Stimulated activated memory B cell treated with anti-CD40 and anti-IgM and Interleukin-4, amounts not matched to agents 10 μg/mL and 1 μg/mL and 100 μg/mL, for 72 hours (primary cell): ENCODE results near the gene IDNK.
"Not testable (repeated sequence)": the region's sequence is repeated elsewhere in the genome, so short reads cannot be mapped to it uniquely, and the experiment has no call there.

Experiments used
- ATAC-seq: fragments of 150-1000 bp; cut with Tn5 transposase; 2 replicates; pipeline ENCODE4 v1.10.0; 2021
- H3K27ac Mint-ChIP-seq: one replicate; pipeline ENCODE4 v1.8.0; 2022; ENCODE audit warnings: mild to moderate bottlenecking, mixed read lengths
- H3K27me3 Mint-ChIP-seq: one replicate; pipeline ENCODE4 v1.8.0; 2022; ENCODE audit warnings: mixed read lengths
- H3K36me3 Mint-ChIP-seq: one replicate; pipeline ENCODE4 v1.8.0; 2022; ENCODE audit warnings: mixed read lengths
- H3K4me1 Mint-ChIP-seq: one replicate; pipeline ENCODE4 v1.8.0; 2022; ENCODE audit warnings: mixed read lengths
- H3K4me3 Mint-ChIP-seq: one replicate; pipeline ENCODE4 v1.8.0; 2022; ENCODE audit warnings: mild to moderate bottlenecking, moderate library complexity, mixed read lengths
- H3K9me3 Mint-ChIP-seq: one replicate; pipeline ENCODE4 v1.8.0; 2022; ENCODE audit warnings: mixed read lengths

The IDNK gene

DNA sequence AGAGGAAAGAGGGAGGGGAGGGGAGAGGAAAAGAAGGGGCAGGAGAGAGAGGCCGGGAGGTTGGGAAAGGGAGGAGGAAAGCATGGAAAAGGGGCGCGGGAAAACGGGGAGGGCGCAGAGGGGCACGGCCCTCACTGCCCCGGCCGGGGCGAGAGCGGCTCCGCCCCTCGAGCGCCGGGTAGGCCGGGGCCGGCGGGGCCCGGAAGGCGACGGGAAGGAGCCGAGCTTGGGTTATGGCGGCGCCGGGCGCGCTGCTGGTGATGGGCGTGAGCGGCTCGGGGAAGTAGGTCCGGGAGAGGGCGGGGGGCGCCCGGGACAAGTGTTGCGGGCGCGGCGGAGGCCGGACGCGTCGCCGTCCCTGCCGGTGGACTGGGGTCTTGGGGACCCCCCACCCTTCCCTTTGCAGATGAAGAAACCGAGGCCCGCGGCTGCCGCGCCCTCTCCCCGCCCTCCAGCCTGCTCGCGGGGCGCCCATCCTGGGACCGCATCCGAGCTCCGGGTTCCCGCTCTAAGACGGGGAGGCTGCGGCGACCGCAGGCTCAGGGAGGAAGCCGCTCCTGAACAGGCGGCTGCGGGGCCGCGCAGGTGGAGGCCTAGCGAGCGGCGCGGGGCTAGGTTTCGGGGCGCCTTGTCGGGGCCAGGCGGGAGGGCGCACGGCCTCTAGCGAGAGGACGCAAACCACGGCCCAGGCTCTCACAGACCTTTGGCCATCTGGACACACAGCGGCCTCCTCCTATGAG, at the start of gene IDNK:
Gene IDNK (plus strand): TSS at position 205 of the 740 bp plus-strand sequence. CDS start 29 bp downstream, at position 234.
- no peaks in the 10 kb centered on the region for H3K27me3 Mint-ChIP-seq
- H3K9me3 Mint-ChIP-seq, result no peaks in the 10 kb centered on the region
- H3K36me3 Mint-ChIP-seq, result peaks cover 11% of the 10 kb centered on the region

DNA sequence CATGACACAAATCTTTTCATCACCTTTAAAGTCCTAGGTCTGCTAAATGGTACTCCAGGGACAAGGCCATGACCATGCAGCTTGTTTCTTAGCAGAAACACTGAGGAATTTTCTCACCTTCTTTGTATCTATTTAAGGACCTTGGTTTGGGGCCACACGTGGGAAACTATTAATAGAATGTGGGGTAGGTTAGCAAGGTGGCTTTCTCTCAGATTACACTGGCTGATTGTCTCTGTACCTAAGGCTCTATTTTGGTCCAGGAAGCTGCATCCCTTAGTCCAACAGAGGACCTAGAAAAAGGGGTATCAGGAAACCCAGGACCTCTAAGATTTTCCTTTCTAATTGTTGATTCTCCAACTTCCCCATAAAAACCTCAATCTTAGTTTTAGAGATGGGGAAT, 48.5 kb upstream of the IDNK start:
- no peak overlapping the region for H3K27ac Mint-ChIP-seq
- peaks cover 25% of the 10 kb centered on the region for H3K36me3 Mint-ChIP-seq
- no peak overlapping the region for H3K4me3 Mint-ChIP-seq
- ATAC-seq, result no peak
- no peaks in the 10 kb centered on the region for H3K27me3 Mint-ChIP-seq
- peaks cover 10% of the 10 kb centered on the region for H3K9me3 Mint-ChIP-seq
- peaks cover under 1% of the 10 kb centered on the region for H3K4me1 Mint-ChIP-seq

More for the DNA sequence above, at the start of gene IDNK:
- Mint-ChIP-seq H3K27ac (peak within 1 kb of the TSS; percentile 96), H3K4me3 (peak within 1 kb of the TSS; percentile 96), H3K4me1 (peaks cover 37% of the 10 kb centered on the region)
- peak; percentile 92 for ATAC-seq

DNA sequence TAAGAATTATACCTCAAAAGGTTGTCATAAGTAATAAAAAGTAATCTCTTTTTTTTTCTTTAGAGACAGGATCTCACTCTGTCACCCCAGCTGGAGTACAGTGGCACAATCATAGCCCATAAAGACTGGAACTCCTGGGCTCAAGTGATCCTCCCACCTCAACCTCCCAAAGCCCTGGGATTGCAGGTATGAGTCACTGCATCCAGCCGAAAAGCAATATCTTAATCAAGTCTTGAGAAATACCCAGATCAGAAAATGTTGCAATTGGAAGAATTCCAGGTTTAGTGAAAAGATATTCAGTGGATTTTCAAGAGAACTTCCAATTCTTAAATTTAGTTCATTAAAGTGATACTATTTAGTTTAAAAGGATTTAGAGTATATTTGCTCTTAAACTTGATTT, 40.9 kb upstream of the IDNK start:
- Mint-ChIP-seq H3K9me3 (peaks cover 11% of the 10 kb centered on the region), H3K27me3 (no peaks in the 10 kb centered on the region), H3K4me1 (peaks cover 6% of the 10 kb centered on the region), H3K27ac (no peak overlapping the region), H3K36me3 (peaks cover 41% of the 10 kb centered on the region), H3K4me3 (no peak overlapping the region)
- ATAC-seq, result no peak

DNA sequence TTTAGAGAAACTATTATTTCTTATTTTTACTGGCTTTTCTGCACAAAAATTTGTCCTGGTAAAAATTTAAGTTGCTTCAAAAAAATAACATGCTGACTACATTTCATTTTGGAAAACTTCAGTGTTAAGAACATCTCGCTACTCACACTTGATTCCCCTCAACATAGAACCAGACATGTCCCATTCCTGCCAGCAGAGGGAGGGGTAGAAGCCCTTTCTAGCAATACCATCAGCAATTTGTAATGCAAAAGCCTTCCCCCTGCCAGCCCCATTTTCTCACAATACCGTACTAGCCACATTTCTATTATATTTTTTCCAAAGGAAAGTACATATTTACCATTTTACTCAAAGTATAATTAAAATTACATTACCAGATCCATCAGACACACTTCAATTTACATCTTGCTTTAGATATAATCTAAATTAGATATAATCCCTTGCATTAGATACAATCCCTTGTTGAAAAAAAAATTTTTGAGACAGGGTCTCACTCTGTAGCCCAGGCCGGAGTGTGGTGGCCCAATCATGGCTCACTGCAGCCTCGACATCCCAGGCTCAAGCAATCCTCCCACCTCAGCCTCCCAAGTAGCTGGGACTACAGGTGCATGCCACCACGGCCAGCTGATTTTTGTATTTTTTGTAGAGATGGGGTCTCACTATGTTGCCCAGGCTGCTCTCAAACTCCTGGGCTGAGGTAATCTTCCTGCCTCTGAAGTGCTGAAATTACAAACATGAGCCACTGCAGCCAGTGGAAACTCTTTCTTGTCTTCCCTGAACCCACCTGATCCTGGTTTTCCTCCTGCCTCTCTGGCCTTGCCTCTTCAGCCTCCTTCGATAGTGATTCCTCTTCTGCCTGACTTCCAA, 39.6 kb upstream of the IDNK start:
- H3K4me3 Mint-ChIP-seq, result no peak overlapping the region
- H3K27ac Mint-ChIP-seq, result no peak overlapping the region
- H3K9me3 Mint-ChIP-seq, result peaks cover 7% of the 10 kb centered on the region
- no peak for ATAC-seq
- H3K27me3 Mint-ChIP-seq, result no peaks in the 10 kb centered on the region
- peaks cover 31% of the 10 kb centered on the region for H3K36me3 Mint-ChIP-seq
- peaks cover 6% of the 10 kb centered on the region for H3K4me1 Mint-ChIP-seq

DNA sequence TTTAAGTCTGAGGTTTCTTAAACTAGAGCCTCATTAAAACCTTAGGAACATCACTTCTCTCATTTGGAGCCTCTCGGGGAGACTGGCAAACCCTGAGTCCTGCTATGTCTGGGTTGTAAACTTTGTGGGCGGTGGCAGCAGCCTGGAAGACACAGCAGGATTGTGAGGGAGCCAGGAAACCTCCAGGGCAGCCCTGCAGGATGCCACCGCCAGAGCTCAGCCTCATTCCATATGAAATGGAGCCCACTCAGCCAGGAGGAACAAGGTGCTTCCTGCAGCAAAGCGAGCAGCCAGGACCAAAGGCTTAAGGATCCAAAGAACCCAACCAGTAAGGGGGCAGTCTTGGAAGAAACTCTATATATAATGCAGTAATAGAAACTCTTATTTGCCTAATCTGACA, 37.9 kb upstream of the IDNK start:
- H3K27ac Mint-ChIP-seq, result no peak overlapping the region
- H3K4me1 Mint-ChIP-seq, result peaks cover 6% of the 10 kb centered on the region
- no peak overlapping the region for H3K4me3 Mint-ChIP-seq
- no peaks in the 10 kb centered on the region for H3K27me3 Mint-ChIP-seq
- no peaks in the 10 kb centered on the region for H3K9me3 Mint-ChIP-seq
- ATAC-seq, result no peak
- peaks cover 17% of the 10 kb centered on the region for H3K36me3 Mint-ChIP-seq

DNA sequence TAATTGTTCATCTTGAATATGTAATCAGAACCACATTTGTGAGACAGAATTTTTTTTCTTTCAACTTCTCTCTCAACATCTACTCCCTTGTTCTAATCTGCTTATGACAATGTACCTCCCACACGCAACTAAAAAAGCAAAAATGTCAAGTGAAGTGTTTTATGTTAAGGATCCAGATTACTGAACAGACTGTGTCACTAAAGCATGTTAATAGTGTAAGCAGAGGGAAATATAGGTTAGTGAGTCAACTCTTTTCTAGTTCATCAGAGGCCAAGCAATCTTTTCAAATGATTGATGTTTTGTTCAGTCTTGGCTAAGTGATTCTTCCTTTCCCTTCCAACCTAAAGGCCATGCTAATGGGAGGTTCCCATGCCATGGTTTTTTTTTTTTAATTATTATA, 34.7 kb upstream of the IDNK start:
- no peaks in the 10 kb centered on the region for H3K27me3 Mint-ChIP-seq
- H3K27ac Mint-ChIP-seq, result no peak overlapping the region
- H3K9me3 Mint-ChIP-seq, result no peaks in the 10 kb centered on the region
- no peak for ATAC-seq
- H3K4me3 Mint-ChIP-seq, result no peak overlapping the region
- H3K4me1 Mint-ChIP-seq, result peaks cover under 1% of the 10 kb centered on the region
- H3K36me3 Mint-ChIP-seq, result peaks cover 17% of the 10 kb centered on the region

DNA sequence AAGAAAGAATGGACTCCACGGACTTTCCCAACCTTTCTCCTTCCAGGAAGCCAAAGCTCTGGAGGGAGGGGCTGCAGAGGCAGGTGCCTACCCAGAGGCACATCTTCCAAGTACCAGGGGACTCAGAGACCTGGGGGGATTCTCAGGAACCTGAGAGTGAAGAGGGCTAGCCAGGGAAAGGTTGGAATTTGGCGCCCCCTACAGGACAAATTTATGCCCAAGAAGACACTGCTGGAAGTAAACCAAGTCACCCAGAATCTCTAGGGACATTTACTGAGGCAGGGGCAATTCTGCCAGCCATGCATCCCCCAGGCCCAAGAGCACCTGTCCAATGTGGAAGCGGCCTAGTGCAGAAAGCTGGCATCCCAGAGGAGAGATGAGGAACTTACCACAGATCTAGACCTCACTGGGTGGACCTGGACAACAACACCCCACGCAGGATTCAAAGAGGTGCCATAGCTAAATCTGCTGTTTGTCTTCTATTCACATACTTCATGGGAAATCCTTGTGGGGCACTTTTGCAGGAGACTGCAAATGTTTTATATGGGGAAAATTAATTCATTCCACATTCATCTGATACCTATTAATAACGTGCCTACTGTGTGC, 25.9 kb upstream of the IDNK start:
- no peak for ATAC-seq
- no peak overlapping the region for H3K4me3 Mint-ChIP-seq

DNA sequence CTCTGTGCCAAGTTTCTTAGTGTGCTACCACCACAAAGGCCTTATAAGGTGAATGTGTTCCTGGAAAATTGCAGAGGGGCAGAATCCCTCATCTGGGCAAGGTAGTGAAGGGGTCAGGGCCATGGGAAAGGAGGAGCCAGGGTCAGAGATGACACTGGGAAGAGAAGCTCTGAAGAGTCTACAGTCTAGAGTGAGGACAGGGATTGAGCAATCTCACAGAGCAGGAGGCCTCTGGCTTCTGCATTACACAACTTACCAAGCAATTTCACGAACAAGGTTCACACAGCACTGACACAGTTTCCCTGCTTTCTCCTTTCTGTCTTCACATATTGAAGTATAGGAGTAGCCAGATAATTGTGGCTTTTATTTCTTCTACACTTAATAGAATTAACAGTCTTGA, 24.5 kb upstream of the IDNK start:
- no peak for ATAC-seq
- H3K27ac Mint-ChIP-seq, result no peak overlapping the region
- no peaks in the 10 kb centered on the region for H3K9me3 Mint-ChIP-seq
- H3K4me3 Mint-ChIP-seq, result no peak overlapping the region
- H3K36me3 Mint-ChIP-seq, result no peaks in the 10 kb centered on the region
- H3K4me1 Mint-ChIP-seq, result no peaks in the 10 kb centered on the region
- no peaks in the 10 kb centered on the region for H3K27me3 Mint-ChIP-seq

More for the DNA sequence above, 25.9 kb upstream of the IDNK start:
- Mint-ChIP-seq H3K27ac (no peak overlapping the region), H3K9me3 (no peaks in the 10 kb centered on the region), H3K27me3 (no peaks in the 10 kb centered on the region), H3K36me3 (no peaks in the 10 kb centered on the region), H3K4me1 (no peaks in the 10 kb centered on the region)

DNA sequence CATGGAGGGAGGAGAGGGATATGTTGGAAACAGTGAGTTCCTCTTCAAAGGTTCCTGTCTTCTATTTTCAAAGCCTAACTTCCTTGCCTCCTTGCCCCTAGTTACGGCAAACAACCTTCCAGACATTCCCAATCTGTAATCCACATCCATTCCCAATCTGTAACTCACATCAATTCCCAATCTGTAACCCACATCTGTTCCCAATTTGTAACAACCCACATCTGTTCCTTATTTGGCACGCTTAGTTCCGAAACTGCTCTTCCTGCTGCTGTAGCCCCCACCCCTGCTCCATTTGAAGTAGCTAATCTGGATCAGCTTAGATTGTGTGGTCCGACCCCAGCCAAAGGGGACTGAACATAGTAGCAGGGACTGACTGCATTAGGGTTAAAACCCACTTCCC, 23.9 kb upstream of the IDNK start:
- Mint-ChIP-seq H3K4me1 (no peaks in the 10 kb centered on the region), H3K4me3 (no peak overlapping the region), H3K27me3 (no peaks in the 10 kb centered on the region), H3K27ac (no peak overlapping the region), H3K9me3 (no peaks in the 10 kb centered on the region), H3K36me3 (no peaks in the 10 kb centered on the region)
- ATAC-seq, result no peak

DNA sequence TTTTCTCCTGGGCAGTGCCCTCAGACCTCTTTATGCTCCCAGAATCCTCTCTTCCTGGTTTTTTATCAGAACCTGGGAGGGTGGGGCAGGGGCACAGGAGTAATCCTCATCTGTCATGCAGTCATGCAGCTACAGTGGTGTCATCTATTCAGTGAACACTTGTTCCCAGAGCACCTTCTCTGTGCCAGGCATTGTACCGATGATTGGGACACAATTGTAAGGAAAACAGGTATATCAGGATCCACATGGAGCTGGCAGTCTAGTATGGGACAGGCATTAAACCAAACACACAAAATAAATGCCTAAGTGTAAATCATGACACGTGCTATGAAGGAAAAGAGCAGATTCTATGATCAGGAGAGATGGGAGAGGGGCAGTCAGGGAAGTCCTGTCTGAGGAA, 21.5 kb upstream of the IDNK start:
- no peak for ATAC-seq
- H3K4me3 Mint-ChIP-seq, result no peak overlapping the region
- no peak overlapping the region for H3K27ac Mint-ChIP-seq
- peaks cover 3% of the 10 kb centered on the region for H3K9me3 Mint-ChIP-seq
- no peaks in the 10 kb centered on the region for H3K36me3 Mint-ChIP-seq
- no peaks in the 10 kb centered on the region for H3K27me3 Mint-ChIP-seq
- H3K4me1 Mint-ChIP-seq, result no peaks in the 10 kb centered on the region

DNA sequence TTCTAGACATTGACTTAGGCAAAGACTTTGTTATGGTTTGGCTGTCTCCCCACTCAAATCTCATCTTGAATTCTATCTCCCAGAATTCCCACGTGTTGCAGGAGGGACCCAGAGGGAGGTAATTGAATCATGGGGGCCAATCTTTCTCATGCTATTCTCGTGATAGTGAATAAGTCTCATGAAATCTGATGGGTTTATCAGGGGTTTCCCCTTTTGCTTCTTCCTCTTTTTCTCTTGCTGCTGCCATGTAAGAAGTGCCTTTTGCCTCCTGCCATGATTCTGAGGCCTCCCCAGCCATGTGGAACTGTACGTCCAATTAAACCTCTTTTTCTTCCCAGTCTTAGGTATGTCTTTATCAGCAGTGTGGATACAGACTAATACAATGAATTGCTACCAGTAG, 15.3 kb upstream of the IDNK start:
- not testable (repeated sequence) for H3K4me3 Mint-ChIP-seq, H3K27ac Mint-ChIP-seq, H3K4me1 Mint-ChIP-seq, H3K27me3 Mint-ChIP-seq, H3K9me3 Mint-ChIP-seq, ATAC-seq
- peaks cover 11% of the 10 kb centered on the region for H3K36me3 Mint-ChIP-seq

DNA sequence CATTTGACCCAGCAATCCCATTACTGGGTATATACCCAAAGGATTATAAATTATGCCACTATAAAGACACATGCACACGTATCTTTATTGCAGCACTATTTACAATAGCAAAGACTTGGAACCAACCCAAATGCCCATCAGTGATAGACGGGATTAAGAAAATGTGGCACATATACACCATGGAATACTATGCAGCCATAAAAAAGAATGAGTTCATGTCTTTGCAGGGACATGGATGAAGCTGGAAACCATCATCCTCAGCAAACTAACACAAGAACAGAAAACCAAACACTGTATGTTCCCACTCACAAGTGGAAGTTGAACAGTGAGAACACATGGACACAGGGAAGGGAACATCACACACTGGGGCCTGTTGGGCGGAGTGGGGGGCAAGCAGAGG, 9.6 kb upstream of the IDNK start:
- H3K4me1 Mint-ChIP-seq, H3K27me3 Mint-ChIP-seq, H3K4me3 Mint-ChIP-seq, ATAC-seq, H3K9me3 Mint-ChIP-seq, H3K27ac Mint-ChIP-seq, H3K36me3 Mint-ChIP-seq: not testable (repeated sequence)

DNA sequence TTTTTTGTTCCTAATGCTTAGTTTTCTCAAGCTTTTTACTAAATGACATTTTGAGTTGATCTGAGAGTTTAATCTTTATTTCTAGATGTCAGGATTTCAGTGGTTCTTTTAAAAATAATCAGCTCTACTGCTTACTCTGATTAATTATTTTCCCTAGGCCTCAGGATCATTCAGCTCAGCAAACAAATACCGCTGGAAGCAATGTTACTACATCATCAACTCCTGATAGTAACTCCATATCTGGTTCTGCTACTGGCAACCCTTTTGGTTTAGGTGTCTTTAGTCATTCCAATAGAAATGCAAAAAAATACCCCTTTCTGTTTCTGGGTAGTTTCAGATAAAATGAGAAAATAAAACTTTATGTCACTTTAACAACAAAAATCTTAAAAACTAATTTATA, 5.6 kb upstream of the IDNK start:
- H3K27me3 Mint-ChIP-seq, result no peaks in the 10 kb centered on the region
- H3K4me3 Mint-ChIP-seq, result no peak overlapping the region
- ATAC-seq, result no peak
- no peak overlapping the region for H3K27ac Mint-ChIP-seq
- no peaks in the 10 kb centered on the region for H3K9me3 Mint-ChIP-seq
- H3K4me1 Mint-ChIP-seq, result peaks cover 9% of the 10 kb centered on the region
- no peaks in the 10 kb centered on the region for H3K36me3 Mint-ChIP-seq

DNA sequence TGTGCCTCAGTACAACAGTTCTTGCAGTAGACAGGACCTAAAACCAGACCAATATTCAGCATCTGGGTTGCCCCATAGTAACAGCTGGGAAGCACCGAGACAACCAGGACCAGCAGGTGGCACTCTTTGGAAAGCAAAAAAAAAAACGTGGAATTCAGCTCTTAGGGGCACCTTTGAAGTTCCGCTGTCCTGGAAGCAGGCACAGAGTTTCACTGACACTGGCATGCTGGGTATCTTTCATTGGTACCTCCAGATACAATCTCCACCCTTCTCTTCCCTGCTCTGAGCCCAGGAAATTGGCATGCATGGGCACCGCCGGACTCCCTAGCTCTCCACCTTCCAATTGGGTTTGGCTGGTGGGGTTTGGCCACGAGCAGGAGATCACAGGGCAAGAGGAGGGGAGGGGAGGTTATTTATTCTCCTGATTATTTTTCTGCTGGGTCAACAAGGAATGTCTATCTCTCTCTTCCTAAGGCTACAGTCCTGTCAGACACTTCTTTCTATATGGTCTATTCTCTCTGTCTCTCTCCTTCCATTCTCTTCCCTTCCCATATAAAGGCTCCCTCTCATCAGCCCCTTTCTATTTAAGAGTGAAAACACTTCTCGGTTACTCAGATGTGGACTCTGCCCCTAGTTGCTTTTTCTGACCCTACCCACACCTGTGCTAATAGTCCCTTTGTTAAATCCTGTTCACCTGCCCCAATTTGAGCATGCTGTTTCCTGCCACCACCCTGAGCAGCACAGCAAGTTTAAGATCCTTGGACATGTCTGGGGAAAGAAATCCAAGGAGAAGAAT, 1.9 kb upstream of the IDNK start:
- Mint-ChIP-seq H3K36me3 (no peaks in the 10 kb centered on the region), H3K4me1 (peaks cover 33% of the 10 kb centered on the region), H3K27ac (peak overlapping the region; percentile 5), H3K9me3 (no peaks in the 10 kb centered on the region), H3K27me3 (no peaks in the 10 kb centered on the region), H3K4me3 (no peak overlapping the region)
- no peak for ATAC-seq

DNA sequence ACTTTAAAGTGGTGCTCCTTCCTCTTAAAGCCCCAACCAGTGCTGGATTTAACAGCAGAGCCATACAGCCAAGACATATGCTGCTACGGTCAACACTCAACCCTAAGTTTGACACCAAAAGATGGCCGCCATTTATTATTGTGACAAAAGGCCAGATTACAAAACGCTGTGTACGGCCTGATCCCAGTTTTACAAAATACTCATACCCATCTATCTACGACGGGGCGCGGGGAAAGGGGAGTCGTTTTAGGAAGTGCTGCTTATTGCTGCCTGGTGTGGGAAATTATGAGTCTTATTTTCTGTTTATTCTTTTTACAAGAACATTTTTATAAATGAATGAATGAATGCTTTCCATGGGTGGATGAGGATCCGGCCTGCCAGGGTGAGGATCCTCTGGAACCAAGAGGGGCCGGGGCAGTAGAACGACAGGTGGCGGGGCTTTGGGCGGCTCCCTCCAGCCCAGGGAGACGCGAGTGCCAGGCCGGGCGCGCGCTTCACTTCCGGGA, 457 bp upstream of the IDNK start:
- H3K27ac Mint-ChIP-seq, result peak overlapping the region; percentile 96
- H3K9me3 Mint-ChIP-seq, result no peaks in the 10 kb centered on the region
- H3K4me3 Mint-ChIP-seq, result peak overlapping the region; percentile 96
- H3K27me3 Mint-ChIP-seq, result no peaks in the 10 kb centered on the region
- peaks cover 37% of the 10 kb centered on the region for H3K4me1 Mint-ChIP-seq
- peak; percentile 73 for ATAC-seq
- H3K36me3 Mint-ChIP-seq, result peaks cover 11% of the 10 kb centered on the region
